RKO (cell line): ENCODE measurements around the gene SMG6.

Experiments used
- DNase-seq: peaks from one replicate; pipeline ENCODE4 v3.0.0-alpha.2; 2016; ENCODE audit warnings: low spot score

Gene SMG6

DNA sequence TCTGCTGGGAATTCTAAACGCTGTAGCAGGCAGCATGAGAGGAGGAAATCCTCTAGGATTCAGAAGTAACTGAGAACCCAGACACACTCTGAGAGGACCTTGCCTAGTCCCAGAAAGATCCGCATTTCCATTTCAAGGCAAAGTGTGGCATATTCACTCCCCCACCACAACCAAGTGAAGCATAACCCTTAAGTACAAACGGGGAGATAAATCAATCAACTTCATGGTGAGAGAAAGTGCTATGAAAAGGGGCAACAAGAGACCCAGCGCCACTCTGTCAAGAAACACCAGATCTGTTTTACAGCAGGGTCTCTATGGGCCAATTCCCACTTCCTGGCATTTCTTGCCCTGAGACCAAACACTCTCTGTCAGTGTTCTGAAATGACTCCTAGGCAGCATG, 68.3 kb downstream of the SMG6 start:
- DNase-seq = no peak

DNA sequence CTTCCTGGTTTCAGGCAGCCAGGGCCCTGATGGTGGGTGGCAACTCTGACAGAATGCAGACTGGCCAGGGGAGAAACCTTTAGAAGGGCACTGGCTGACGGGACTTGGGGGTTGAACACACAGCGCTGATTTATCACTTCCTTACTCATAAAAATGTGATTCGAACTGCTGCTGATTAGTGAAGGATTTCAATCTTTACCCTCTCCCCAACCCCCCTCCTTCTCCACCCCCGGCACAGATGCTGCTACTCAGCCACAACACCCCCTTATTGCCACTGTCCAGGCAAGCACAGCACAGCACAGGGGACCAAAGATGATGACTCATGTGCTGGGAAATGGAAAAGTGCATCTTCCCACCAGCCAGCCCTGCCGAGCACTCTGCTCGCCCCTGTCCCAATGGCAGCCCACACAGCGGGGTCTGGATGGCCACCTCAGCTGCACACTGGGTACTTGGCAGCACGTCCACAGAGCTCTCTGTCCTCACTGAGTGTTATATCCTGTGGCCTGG, 70.1 kb downstream of the SMG6 start:
- no peak for DNase-seq

DNA sequence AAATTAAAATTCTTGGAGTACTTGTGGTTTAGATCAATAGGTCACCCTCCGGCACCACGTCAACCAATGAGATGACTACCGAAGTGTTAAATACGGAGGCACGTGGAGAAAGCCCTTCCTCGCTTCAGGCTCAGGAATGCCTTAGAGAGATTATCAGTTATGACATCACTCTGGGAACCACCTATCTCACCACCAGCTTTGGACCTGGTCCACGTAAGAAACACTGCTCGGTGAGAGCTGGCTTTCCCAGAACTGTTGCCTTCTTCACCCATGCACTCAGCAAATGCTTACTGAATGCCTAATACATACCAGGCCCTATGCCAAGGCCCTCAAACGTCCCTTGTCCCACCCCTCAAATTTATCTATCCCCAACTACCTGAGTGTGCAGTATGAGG, 71.3 kb downstream of the SMG6 start:
- DNase-seq = no peak

DNA sequence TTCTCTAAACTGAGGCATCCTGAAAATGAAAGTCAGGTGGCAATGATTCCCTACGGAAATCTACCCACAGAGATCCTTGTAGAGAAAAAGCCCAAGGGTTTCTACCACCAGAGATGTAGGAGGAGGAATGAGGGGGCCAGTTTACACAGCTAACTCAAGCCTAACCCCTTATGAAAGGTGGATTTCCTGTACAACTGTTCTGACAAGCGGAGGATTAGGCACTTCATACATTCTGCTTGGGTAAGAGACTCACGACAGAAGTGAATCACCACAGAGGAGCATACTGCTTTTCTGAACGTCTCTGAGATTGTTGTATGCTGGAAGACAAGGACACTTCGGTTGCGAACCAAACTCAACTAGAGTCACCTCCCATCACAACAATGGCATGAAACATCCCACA, 72.7 kb downstream of the SMG6 start:
- no peak for DNase-seq

DNA sequence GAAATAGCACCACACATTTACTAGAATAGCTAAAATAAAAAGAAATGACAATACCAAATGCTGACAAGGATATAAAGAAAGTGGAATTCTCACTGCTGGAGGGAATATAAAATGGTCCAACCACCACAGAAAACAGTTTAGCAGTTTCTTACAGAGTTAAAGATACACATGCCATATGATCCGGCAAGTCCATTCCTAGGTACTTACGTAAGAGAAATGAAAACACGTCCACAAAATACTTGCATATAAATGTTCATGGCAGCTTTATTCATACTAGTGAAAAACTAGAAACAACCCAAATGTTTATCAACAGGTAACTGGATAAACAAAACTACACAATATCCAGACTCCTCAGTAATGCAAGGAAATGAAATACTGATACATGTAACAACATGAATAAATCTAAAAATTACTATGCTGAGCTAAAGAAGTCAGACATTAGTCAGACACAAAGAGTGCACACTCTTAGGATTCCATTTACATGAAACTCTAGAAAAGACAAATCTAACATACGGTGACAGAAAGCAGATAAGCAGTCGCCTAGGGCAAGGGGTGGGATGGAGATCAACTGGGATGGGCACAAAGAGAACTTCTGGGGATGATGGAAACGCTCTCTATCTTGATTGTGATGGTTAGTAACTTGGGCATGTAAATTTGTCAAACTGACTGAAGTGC, 76.4 kb downstream of the SMG6 start:
- DNase-seq = no peak

DNA sequence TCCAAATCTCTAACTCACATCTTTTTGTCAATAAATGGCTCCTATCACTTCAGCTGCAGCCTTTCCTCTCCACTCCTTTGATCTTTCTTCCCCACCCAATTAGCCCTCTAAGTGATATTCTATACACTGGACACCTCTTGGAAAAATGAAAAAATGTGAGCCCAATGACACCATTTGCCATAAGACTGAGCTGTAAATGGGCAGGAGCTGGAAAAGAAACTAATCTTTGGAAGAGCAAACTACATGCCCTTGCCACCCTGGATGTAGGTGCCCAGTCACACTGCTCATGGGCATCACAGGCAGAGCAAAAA, 80.0 kb downstream of the SMG6 start:
- no peak for DNase-seq

DNA sequence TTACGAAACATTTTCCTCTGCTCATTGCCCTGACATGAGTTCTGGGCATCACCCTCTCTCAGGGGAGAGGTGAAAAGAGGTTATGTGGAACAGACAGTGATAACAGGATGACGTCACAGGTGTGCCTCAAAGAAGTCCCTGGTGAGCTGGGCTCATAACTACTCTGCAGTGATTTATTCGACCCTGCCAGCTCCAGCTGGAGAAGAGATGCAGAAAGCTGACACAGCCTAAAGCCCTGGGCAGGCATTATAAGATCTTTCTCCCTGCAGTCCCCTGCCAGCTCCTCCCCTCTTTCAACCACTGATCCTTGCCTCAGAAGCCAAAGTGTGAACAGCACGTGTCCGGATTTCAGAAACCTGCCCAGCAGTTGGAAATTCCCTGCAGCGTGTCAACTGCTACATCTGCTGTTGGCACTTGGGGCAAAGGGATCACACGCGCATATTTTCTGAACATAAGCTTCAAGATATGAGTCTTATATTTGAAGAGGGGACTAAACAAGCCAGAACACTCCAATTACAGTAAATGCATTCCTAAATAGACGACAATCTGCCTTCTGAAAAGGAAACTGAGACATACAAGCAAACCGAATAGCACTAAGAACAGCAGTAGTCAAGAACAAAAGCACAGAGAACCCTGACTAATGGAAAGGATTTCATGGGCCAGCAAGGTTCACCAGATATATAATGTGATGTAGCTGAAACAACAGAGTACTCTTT, 80.5 kb downstream of the SMG6 start:
- no peak for DNase-seq

DNA sequence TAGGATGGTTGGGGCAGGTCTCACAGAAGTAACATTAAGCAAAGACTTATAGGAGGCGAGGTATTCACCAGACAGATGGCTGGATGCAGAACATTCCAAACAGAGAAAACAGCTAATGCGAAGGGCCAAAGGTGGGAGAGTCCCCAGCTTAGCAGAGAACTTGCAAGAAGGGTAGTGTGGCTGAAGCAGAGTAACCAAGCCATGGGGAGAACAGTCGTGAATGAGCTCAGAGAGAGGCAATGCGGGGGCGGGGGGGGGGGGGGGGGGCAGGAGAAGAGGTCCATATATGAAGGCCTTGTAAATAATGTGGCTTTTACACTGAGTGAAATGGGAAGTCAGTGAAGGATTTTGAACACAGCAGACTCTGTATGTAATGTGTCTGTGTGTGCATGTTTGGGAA, 81.3 kb downstream of the SMG6 start:
- DNase-seq = no peak

DNA sequence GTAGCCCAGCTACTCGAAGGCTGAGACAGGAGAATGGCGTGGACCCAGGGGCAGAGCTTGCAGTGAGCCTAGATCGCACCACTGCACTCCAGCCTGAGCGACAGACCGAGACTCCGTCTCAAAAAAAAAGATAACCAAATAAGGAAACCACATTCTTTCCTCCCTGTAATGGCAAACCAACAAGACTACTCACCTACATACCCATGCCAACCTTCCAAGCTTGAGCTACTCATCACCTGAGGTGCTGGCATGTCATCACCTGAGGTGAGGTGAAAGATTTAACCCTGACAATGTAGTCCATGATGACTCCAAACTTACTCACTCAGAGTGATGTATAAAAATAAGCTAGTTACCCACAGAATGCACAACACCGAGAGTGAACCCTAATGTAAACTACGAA, 85.2 kb downstream of the SMG6 start:
- no peak for DNase-seq

DNA sequence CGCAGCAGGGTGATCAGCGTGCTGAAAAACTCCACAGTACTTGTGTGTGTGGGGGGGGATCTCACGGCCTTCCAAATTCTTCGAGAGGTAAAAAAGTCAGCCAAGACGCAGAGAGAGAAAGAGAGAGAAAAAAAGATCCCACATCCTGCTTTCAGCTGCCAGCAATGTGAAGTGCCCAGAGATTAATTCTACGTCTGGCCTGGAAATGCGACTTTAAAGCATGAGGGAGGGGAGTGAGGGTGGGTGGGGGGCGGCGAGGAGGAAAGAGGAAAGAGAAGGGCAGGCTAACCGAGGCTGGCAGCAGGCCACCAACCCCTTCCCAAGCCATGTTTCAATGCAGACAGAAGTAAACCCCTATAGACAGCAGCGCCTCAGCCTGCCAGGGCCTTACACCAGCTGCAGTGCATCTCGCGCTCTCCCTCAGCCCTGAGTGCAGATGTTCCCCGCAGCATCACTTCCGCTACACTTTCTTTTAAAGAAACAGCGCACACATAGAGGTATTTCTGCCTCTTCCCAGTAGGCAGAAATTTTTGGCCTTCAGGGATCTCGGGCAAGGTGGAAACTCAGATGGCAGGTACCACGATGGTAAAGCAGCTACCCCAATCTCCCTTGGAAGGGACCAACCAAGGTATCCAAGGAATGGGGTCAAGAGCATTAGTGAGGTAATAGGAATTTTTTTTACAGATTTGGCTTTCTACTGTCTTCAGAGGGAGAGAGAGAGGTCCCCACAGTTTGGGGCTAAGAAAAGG, 87.8 kb downstream of the SMG6 start:
- DNase-seq = no peak

DNA sequence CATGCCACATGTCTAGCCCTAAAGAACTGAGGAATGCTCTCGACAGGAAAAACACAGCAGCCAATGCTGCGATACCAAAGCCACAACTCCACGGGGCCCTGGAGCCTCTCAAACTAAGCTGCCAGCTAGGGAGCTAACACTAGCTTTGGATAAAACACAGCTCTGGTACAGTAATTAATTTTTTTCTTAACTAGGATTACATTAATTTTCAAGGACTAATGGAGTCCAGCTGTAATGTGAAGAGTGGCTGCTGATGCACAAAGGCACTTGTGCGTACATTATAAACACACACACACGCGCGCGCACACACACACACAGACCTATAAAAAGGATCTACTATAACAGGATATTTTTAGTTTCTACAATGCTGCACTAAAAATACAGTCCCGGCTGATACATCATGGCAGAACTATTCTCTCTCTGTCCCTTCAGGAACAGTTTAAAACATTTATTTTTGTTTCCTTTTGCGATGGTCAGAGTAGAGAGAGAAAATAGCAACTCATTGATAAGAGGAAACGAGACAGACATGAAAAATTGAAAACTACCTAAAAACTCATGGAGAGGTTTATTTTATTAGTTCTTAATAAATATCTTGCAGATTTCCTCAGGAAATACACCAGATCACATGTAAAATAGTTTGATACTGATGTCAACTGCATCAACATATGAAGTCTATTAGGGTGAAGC, 88.5 kb downstream of the SMG6 start:
- DNase-seq = no peak

DNA sequence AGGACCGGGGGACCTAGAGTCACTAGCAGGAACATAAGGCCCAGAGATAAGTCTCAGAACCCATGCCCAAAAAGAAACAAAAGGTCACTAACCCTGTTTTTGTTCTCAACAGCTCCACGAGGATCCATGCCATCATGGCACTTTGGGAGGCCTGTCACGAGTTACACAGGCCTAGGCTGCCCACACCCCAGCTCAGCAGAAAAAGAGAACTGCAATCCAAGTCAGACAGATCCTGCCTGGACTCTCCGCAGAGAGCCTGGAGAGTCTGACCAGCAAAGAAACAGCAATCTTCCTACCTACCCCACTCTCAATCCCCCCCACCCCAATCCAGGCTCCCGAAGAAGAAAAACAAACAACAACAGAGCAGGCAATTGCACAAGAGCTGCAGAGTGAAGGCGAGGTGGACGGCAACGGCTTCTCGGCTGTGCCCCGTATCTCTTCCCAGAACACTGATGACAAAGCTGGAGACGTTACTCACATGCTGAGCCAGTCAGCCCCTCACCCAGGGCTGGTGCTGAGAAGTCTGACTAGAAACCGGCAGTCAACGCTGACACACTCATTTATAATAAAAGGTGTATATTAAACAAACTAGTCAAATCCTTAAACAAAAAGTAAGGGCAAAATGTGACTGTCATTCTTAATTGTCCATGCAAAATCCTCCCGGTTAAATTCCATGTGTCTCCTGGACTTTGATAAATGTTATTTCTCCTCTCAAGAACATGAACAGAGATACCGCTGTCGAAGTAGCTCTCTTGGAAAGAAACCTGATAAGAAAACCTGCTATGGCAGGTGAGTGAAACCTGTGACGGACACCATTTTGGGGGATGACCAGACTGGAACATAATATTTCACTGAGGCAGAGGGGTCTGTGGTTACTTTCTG, 89.3 kb downstream of the SMG6 start:
- DNase-seq = no peak

DNA sequence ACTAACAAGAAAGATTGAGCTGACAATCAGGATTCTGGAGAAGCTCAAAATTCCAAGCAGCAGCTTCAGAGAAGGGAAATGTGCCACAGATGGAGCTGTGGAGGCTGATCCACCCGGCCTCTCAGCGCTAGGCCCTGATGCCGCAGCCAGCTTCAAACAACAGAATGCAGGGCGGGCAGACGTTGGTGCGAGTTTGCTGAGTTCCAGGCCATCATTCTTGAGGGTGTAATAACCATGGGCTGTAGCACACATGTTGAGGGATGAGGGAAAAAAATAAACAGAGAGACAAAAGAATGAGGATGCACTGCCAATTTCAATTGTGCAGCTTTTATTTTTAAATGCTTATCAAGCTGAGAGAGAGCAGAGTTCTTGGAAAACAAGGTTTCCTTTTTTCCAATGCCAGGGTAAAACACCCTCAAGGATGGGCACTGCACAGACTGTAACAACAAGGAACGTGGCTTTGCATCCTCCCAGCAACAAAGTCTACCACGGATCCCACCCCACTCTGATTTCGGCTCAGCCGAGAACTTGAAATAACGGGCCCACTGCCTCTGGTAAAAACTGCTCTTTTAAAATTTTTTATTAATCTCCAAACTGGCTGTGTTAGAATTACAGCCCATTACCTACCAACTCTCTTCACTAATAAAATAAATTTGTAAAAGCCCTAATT, 90.2 kb downstream of the SMG6 start:
- no peak for DNase-seq

DNA sequence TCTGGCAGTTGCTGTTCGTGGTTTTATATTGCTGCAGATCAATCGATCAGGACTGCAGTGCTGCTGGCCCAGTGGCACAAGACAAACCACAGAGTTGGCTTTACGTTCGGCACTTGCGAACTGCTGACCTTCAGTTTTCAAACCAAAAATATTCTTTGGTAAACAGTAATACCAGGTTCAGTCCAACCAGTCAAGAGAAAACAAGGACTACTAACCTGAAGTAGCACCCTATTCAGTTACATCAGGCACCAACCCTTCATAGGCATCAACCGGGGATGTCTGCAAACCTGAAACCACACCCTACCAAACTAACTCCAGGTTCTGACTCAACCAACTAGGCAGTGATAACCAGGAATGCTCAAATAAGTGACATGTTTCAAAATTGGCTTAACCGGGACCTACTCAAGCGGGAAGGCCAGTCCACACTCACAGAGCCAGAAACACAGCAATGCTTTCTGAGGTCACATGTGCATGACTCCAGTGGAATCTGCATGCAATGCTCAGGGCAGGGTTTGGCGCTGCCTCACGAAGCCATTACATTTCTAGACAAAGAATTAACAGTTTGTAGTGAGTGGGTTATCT, 91.1 kb downstream of the SMG6 start:
- DNase-seq = no peak

DNA sequence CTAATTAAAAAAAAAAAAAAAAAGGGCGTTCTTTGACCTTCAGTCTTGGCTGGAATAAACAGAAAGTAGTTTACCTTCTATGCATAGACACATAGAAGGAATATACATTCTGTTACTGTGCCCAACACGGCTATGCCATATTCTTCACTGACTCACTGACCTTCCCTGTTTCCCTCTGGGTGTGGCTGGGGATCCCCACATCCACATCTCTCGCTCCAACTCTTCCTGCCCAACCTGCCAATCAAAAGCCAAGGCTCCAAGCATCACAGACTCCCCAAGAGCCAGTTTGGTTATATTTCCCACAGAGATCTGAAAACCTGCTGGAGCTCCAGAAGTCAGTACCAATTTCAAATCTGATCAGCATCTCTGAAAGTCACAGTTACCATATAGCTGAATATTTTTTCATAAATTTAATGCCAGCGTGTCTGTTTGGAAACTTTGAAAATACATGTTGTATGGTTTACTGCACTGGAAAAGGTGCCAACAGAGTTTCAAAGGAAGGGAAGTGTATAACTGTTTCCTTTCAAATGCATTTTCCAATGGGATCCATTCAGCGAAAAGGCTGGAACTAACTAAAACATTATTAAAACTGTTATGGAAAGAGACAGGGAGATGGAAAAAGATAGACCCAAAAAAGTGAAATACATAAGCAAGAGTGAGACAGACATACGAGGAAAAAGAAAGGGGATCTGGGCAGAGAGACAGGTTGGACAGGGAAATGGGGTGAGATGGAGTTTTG, 91.8 kb downstream of the SMG6 start:
- no peak for DNase-seq

DNA sequence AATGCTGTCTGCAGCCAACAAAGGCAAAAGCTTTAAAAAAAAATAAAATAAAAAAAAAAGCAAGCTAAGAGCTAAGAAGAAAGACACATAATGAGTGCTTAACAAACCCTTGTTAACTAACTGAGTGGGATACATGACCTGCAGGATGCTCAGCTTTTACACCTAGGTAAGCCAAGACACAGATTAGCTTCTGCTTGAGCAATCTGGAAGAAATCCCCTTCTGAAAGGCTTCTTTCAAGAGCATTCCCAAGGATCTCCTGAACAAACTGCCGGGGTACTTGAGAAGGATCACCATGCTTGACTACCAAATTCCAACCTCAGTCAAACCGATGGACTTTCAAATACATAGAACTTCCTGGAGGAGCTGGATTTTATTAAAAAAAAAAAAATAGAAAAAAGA, 92.9 kb downstream of the SMG6 start:
- no peak for DNase-seq

DNA sequence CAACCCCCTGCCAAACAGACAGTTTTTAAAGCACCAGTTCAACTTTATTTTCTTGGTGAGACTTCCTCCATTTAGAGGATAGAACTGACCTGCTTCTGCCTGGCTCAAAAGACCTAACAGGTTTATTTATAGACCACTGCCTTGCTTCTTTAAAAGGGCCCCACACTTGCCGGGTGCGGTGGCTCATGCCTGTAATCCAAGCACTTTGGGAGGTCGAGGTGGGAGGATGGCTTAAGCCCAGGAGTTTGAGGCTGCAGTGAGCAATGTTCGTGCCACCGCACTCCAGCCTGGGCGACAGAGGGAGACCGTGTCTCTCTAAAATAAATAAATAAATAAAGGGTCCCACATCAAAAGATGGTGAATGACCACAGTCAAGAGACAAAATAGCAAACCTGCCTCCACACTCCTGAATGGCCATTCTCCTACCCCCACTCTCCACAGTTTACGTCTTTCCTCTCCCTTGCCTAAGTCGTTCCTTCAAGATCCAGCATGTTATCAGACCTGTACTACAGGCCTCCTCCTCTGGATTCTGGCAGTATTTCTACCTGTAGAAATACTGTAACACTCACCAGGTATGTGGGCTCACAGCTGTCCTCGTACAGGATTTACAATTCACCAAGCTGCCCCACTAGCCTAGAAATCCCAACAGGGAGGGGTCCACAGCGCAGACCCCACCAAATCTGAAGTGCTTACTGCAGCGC, 95.6 kb downstream of the SMG6 start:
- DNase-seq = no peak

DNA sequence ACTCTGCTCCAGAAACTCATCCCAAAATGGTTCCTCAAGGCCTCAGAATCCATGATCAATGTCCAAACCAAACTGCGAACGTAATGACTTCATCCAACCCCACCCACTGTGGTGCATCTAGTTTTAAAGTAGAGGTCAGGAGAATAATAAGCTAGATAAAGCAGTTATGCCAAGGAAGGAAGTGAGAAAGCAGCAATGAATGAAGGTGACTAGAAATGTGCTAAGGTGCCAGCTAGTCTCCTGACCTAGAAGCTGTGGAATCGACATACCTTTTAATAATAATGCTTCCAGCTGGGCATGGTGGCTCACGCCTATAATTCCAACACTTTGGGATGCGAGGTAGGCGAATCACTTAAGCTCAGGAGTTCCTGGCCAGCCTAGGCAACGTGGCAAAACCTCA, 99.2 kb downstream of the SMG6 start:
- no peak for DNase-seq

DNA sequence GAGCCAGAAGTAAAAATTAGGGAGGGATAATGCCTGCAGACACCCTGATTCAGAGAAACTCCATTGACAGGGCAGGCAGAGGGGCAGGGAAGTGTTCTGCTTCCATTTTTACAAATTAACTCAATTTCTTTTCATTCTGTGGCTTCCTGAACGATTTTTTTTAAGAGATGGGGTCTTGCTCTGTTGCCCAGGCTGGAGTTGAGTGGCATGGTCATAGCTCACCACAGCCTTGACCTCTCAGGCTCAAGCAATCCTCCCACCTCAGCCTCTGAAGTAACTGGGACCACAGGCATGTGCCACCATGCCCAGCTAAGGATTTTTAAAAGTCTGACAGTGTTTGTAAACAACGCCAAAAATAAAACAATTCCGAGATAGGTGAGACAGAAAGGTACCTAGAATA, 99.8 kb downstream of the SMG6 start:
- no peak for DNase-seq
